ENCODE results near the gene C1QTNF1.

DNA sequence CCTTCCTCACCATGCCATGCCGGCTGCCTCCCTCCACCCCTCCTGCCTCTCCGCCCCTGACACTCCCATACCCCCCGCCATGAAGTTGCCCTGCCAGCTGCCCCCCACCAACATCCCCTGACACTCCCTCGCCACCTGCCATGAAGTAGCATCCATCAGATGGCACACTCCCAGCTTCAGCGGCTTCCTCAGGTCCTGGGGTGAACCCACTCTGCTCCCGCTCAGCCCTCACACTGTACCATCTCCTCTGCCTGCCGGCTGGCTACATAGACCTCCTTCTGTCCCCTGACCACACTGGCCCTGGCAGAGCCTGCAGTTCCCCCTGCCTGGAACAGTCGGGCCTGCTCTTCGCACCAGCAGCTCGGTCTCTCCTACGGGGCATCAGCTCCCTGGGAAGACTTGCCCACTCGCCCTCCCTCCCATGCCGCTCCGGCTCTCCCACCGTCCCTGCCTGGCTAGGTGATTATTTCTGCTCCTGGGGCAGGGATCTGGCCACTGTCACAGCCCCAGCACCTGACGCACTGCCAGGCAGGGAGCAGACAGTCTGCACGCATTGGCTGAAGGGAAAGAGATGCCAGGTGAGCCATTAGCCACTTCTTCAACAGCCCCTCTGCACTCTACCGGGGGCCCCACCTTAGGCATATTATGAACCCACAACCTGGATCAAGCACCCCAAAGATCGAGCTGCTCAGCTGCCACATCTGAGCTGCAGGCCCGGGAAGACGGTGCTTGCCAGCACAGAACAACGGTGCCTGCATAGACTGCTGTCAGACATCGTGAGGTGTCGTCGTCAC, 23.4 kb upstream of the C1QTNF1 start:
- no peak for TF ChIP-seq POLR2AphosphoS5 (IDR thresholded peaks at IDR 0.05)
- no peak for TF ChIP-seq CTCF (IDR thresholded peaks at IDR 0.05)
- no peak for TF ChIP-seq EP300 (IDR thresholded peaks at IDR 0.05)
- TF ChIP-seq POLR2A (IDR thresholded peaks at IDR 0.05) = no peak

Measured in suprapubic skin (tissue), 4 donors.